Gastrocnemius medialis (tissue), 4 donors: ENCODE measurements around the gene AP2B1. TPM values are rescaled to one million over a fixed set of nuclear protein-coding genes. Genes with fewer than 3 reads are reported as not detected.

Experiments used
- ATAC-seq, 2 donors: fragments of 150-250 bp; one replicate each; pipeline ENCODE4 v1.9.1; 2016
- DNase-seq, 2 donors: peaks; one replicate each; pipeline ENCODE4 v3.0.0-alpha.2; 2019
- H3K27ac ChIP-seq, 4 donors: fragments of 200-600 bp; sonication (generic); 1 replicate in 1 of 4; 2 replicates in 3 of 4; pipeline ENCODE4 v1.5.1; 2016 to 2018; ENCODE audit warnings: mild to moderate bottlenecking in 2 of 4, moderate library complexity in 1 of 4
- H3K27me3 ChIP-seq, 3 donors: fragments of 200-600 bp; sonication (generic) in 2 of 3; 1 replicate in 1 of 3; 2 replicates in 2 of 3; pipeline versions ENCODE4 v1.5.1 to v1.6.0; 2016 to 2019; ENCODE audit warnings: mild to moderate bottlenecking in 1 of 3, moderate library complexity in 1 of 3
- H3K36me3 ChIP-seq, 2 donors: fragments of 200-600 bp; sonication (generic) in 1 of 2; one replicate each; pipeline ENCODE4 v1.5.1; 2017 to 2018
- H3K4me1 ChIP-seq, 2 donors: fragments of 200-600 bp; sonication (generic) in 1 of 2; one replicate each; pipeline ENCODE4 v1.5.1; 2016 to 2017; ENCODE audit warnings: mild to moderate bottlenecking in 2 of 2
- H3K4me3 ChIP-seq, 4 donors: fragments of 200-600 bp; sonication (generic) in 3 of 4; 1 replicate in 1 of 4; 2 replicates in 3 of 4; pipeline ENCODE4 v1.5.1; 2016 to 2019; ENCODE audit warnings: mild to moderate bottlenecking in 2 of 4
- H3K9me3 ChIP-seq, 3 donors: fragments of 200-600 bp; sonication (generic) in 2 of 3; 1 replicate in 1 of 3; 2 replicates in 2 of 3; pipeline ENCODE4 v1.5.1; 2016 to 2019
- CTCF ChIP-seq, 5 experiments: fragments of 450-650 bp in 3 of 5; fragments of 200-600 bp in 2 of 5; sonication (generic) in 2 of 5; IDR thresholded peaks in 4 of 5; conservative IDR thresholded peaks in 1 of 5; 1 replicate in 4 of 5; 2 replicates in 1 of 5; pipeline ENCODE4 v1.5.1; 2016 to 2019; ENCODE audit warnings: antibody characterized with exemption in 5 of 5, mild to moderate bottlenecking in 3 of 5, moderate library complexity in 3 of 5
- POLR2A ChIP-seq, 2 donors: fragments of 450-650 bp; IDR thresholded peaks; one replicate each; pipeline ENCODE4 v1.6.1; 2017; ENCODE audit warnings: antibody characterized with exemption in 2 of 2, mild to moderate bottlenecking in 2 of 2, moderate library complexity in 2 of 2
- in situ Hi-C, 4 donors: fragments of 200-750 bp; cut with MboI; loops; one replicate each; pipeline versions ENCODE4 v1.15.0 to v1.8.0; 2017; ENCODE audit warnings: low sequenced_read_pairs in 4 of 4
- intact Hi-C: fragments of 100-400 bp; cut with DNase I; formaldehyde crosslinking; loops from one replicate; pipeline ENCODE4 v1.15.1; 2023; ENCODE audit warnings: low total_unique reads
- total RNA-seq, 4 donors: library from RNA; depleted of rRNA; stranded (reverse); fragments of >200 nt; gene quantifications; one replicate each; pipeline versions ENCODE4 v1.1.0 to v1.2.3, GENCODE V29; 2016

AP2B1 gene
- total RNA-seq, 4 donors from 2014 or later: 31.3 to 48.7 (median 38.1) TPM

GRCh38 chr17:35664685-35665084, 77.6 kb downstream of the AP2B1 start:
- H3K36me3 ChIP-seq: peaks cover 0 to 8% of the 10 kb centered on the region in 2 donors
- DNase-seq: no peak
- H3K4me3 ChIP-seq: no peak overlapping the region
- TF ChIP-seq CTCF (IDR thresholded peaks at IDR 0.05 in 4 of 5, conservative IDR thresholded peaks at IDR 0.05 in 1 of 5): no peak
- TF ChIP-seq POLR2A (IDR thresholded peaks at IDR 0.05): no peak
- ATAC-seq: no peak
- H3K27ac ChIP-seq: no peak overlapping the region
- no peaks in the 10 kb centered on the region for H3K27me3 ChIP-seq
- intact Hi-C loops: loop anchor here (10.0 kb wide), 1 partner anchor 160 kb away; no protein-coding TSS in a partner anchor
- peaks cover 15 to 16% of the 10 kb centered on the region in 2 donors for H3K4me1 ChIP-seq
- no peaks in the 10 kb centered on the region for H3K9me3 ChIP-seq
- in situ Hi-C loops: loop anchor here in 1 of 4 donors (10.0 kb wide), 1 partner anchor 80 kb away; no protein-coding TSS in a partner anchor

GRCh38 chr17:35665662-35666061, 78.5 kb downstream of the AP2B1 start:
- in situ Hi-C loops: loop anchor here in 1 of 4 donors (10.0 kb wide), 1 partner anchor 79 kb away; no protein-coding TSS in a partner anchor
- intact Hi-C loops: loop anchor here (10.0 kb wide), 1 partner anchor 159 kb away; no protein-coding TSS in a partner anchor
- Histone ChIP-seq H3K27me3 (no peaks in the 10 kb centered on the region), H3K9me3 (no peaks in the 10 kb centered on the region), H3K36me3 (peaks cover 0 to 4% of the 10 kb centered on the region in 2 donors), H3K4me1 (peaks cover 9 to 12% of the 10 kb centered on the region in 2 donors), H3K4me3 (no peak overlapping the region), H3K27ac (no peak overlapping the region)
- DNase-seq: no peak
- no peak for ATAC-seq
- TF ChIP-seq CTCF (IDR thresholded peaks at IDR 0.05 in 4 of 5, conservative IDR thresholded peaks at IDR 0.05 in 1 of 5) (no peak), POLR2A (IDR thresholded peaks at IDR 0.05) (no peak)

GRCh38 chr17:35666070-35666469, 78.9 kb downstream of the AP2B1 start:
- no peak for DNase-seq
- intact Hi-C loops: loop anchor here (10.0 kb wide), 1 partner anchor 159 kb away; no protein-coding TSS in a partner anchor
- Histone ChIP-seq H3K36me3 (peaks cover 0 to 7% of the 10 kb centered on the region in 2 donors), H3K4me1 (peaks cover 5 to 8% of the 10 kb centered on the region in 2 donors), H3K4me3 (no peak overlapping the region), H3K27ac (no peak overlapping the region), H3K27me3 (no peaks in the 10 kb centered on the region), H3K9me3 (no peaks in the 10 kb centered on the region)
- no peak for TF ChIP-seq POLR2A (IDR thresholded peaks at IDR 0.05)
- no peak for TF ChIP-seq CTCF (IDR thresholded peaks at IDR 0.05 in 4 of 5, conservative IDR thresholded peaks at IDR 0.05 in 1 of 5)
- ATAC-seq: no peak
- in situ Hi-C loops: loop anchor here in 1 of 4 donors (10.0 kb wide), 1 partner anchor 79 kb away; no protein-coding TSS in a partner anchor

- H3K27ac ChIP-seq: no peak overlapping the region
- TF ChIP-seq CTCF (IDR thresholded peaks at IDR 0.05 in 4 of 5, conservative IDR thresholded peaks at IDR 0.05 in 1 of 5): no peak
- no peak for TF ChIP-seq POLR2A (IDR thresholded peaks at IDR 0.05)
- no peaks in the 10 kb centered on the region for H3K4me1 ChIP-seq
- in situ Hi-C loops: loop anchor here in 1 of 4 donors (10.0 kb wide), 1 partner anchor 78 kb away; no protein-coding TSS in a partner anchor
- DNase-seq: no peak
- no peak overlapping the region for H3K4me3 ChIP-seq
- H3K36me3 ChIP-seq: peaks cover 0 to 13% of the 10 kb centered on the region in 2 donors
- H3K27me3 ChIP-seq: no peaks in the 10 kb centered on the region
- H3K9me3 ChIP-seq: no peaks in the 10 kb centered on the region
- intact Hi-C loops: loop anchor here (10.0 kb wide), 1 partner anchor 158 kb away; no protein-coding TSS in a partner anchor
- no peak for ATAC-seq
Observed at GRCh38 chr17:35666967-35667532, 79.9 kb downstream of the AP2B1 start.
